IMR-90 (cell line): ENCODE results near the gene FAM53C. TPM values are rescaled to one million over a fixed set of nuclear protein-coding genes. Genes with fewer than 3 reads are reported as not detected.

Experiments used
- ATAC-seq: fragments of 200-7000 bp; cut with Tn5 transposase; 2 replicates; pipeline ENCODE4 v1.9.1; 2020; ENCODE audit warnings: low read depth, mild to moderate bottlenecking, moderate library complexity
- BruUV-seq: library from RNA; stranded (reverse); fragments of 400-500 nt; replicated peaks from 2 replicates; lab custom pipeline; 2021; lab: Mats Ljungman, UMichigan
- CTCF ChIA-PET: fragments of 300-600 bp; formaldehyde crosslinking; extraction: SDS; loops from one replicate; lab custom pipeline; 2021; ENCODE audit warnings: antibody characterized with exemption; lab: Yijun Ruan, JAX
- POLR2A ChIA-PET: fragments of 300-600 bp; sonication (Branson Sonifier 250); formaldehyde crosslinking; loops from one replicate; lab custom pipeline; 2022; ENCODE audit warnings: antibody characterized with exemption; ENCODE audit not compliant: unreplicated experiment; lab: Charles Lee
- DNase-seq: peaks from one replicate; pipeline ENCODE4 v3.0.0; 2013
- H2AFZ ChIP-seq: replicated peaks from 2 replicates; pipeline ENCODE3; 2013; ENCODE audit warnings: low read length, mild to moderate bottlenecking; ENCODE audit not compliant: poor library complexity
- H2AK5ac ChIP-seq: 2 replicates; pipeline ENCODE4 v1.6.1; 2013; ENCODE audit warnings: low read depth, low read length, inconsistent platforms
- H2AK9ac ChIP-seq: replicated peaks from 2 replicates; pipeline ENCODE3; 2013; ENCODE audit warnings: mild to moderate bottlenecking, low read depth, low read length, moderate library complexity; ENCODE audit not compliant: poor library complexity
- H2BK120ac ChIP-seq: 2 replicates; pipeline ENCODE4 v1.6.1; 2013; ENCODE audit warnings: low read depth, low read length, inconsistent platforms
- H2BK15ac ChIP-seq: 3 replicates; pipeline ENCODE4 v1.6.1; 2013; ENCODE audit warnings: low read depth, low read length, inconsistent platforms
- H2BK20ac ChIP-seq: 2 replicates; pipeline ENCODE4 v1.6.1; 2013; ENCODE audit warnings: low read depth, mild to moderate bottlenecking, inconsistent platforms, low read length, moderate library complexity
- H2BK5ac ChIP-seq: 2 replicates; pipeline ENCODE4 v1.6.1; 2013; ENCODE audit warnings: mild to moderate bottlenecking, low read depth, low read length, inconsistent platforms; ENCODE audit not compliant: poor library complexity, severe bottlenecking
- H3K14ac ChIP-seq: replicated peaks from 2 replicates; pipeline ENCODE4 v1.6.1; 2013; ENCODE audit warnings: low read depth, low read length, inconsistent platforms
- H3K18ac ChIP-seq: 2 replicates; pipeline ENCODE4 v1.6.1; 2013; ENCODE audit warnings: low read depth, low read length, control low read depth
- H3K23ac ChIP-seq: 2 replicates; pipeline ENCODE4 v1.6.1; 2013; ENCODE audit warnings: low read depth, low read length, inconsistent platforms
- H3K27ac ChIP-seq: 2 replicates; pipeline ENCODE4 v1.5.1; 2013; ENCODE audit warnings: mild to moderate bottlenecking, control low read depth, low read length; ENCODE audit not compliant: insufficient read depth
- H3K27me3 ChIP-seq: 2 replicates; pipeline ENCODE4 v1.6.1; 2013; ENCODE audit warnings: low read length; ENCODE audit not compliant: control insufficient read depth, insufficient read depth
- H3K36me3 ChIP-seq: 2 replicates; pipeline ENCODE4 v1.6.1; 2013; ENCODE audit warnings: low read length, mixed read lengths; ENCODE audit not compliant: control insufficient read depth, insufficient read depth
- H3K4ac ChIP-seq: 2 replicates; pipeline ENCODE4 v1.6.1; 2013; ENCODE audit warnings: low read depth, low read length, inconsistent platforms
- H3K4me1 ChIP-seq: 2 replicates; pipeline ENCODE4 v1.6.1; 2013; ENCODE audit warnings: low read length, mixed read lengths; ENCODE audit not compliant: control insufficient read depth, insufficient read depth
- H3K4me2 ChIP-seq: 2 replicates; pipeline ENCODE4 v1.6.1; 2013; ENCODE audit warnings: low read depth, mild to moderate bottlenecking, control low read depth, low read length, moderate library complexity
- H3K4me3 ChIP-seq: 2 replicates; pipeline ENCODE4 v1.5.1; 2013; ENCODE audit warnings: low read depth, mild to moderate bottlenecking, control low read depth, low read length, moderate library complexity; ENCODE audit not compliant: insufficient read depth
- H3K56ac ChIP-seq: 2 replicates; pipeline ENCODE4 v1.6.1; 2013; ENCODE audit warnings: low read length, inconsistent platforms; ENCODE audit not compliant: insufficient read depth; ENCODE audit errors: extremely low read depth
- H3K79me1 ChIP-seq, 2 experiments: 2 replicates each; pipeline ENCODE4 v1.6.1; 2013; ENCODE audit warnings: low read length in 2 of 2, inconsistent platforms in 1 of 2, low read depth in 1 of 2
- H3K9ac ChIP-seq: 2 replicates; pipeline ENCODE4 v1.6.1; 2013; ENCODE audit warnings: low read depth, low read length, control low read depth
- H3K9me1 ChIP-seq: 2 replicates; pipeline ENCODE4 v1.6.1; 2013; ENCODE audit warnings: low read length, inconsistent platforms; ENCODE audit not compliant: insufficient read depth
- H3K9me3 ChIP-seq: 2 replicates; pipeline ENCODE4 v1.6.1; 2013; ENCODE audit warnings: low read length; ENCODE audit not compliant: control insufficient read depth, insufficient read depth
- H4K20me1 ChIP-seq: 2 replicates; pipeline ENCODE4 v1.6.1; 2013; ENCODE audit warnings: low read length, inconsistent platforms; ENCODE audit not compliant: insufficient read depth
- H4K5ac ChIP-seq: 2 replicates; pipeline ENCODE4 v1.6.1; 2013; ENCODE audit warnings: mild to moderate bottlenecking, low read depth, low read length, control low read depth
- H4K8ac ChIP-seq, 2 experiments: 2 replicates each; pipeline ENCODE4 v1.6.1; 2013; ENCODE audit warnings: low read depth in 2 of 2, low read length in 2 of 2, control low read depth in 1 of 2, inconsistent platforms in 1 of 2
- H4K91ac ChIP-seq: 2 replicates; pipeline ENCODE4 v1.6.1; 2013; ENCODE audit warnings: low read depth, low read length, inconsistent platforms; ENCODE audit not compliant: insufficient read depth
- BHLHE40 ChIP-seq: fragments of 150-350 bp; IDR thresholded peaks from 2 replicates; pipeline ENCODE4 v1.6.1; 2016; ENCODE audit warnings: mild to moderate bottlenecking, low read depth, low read length
- CEBPB ChIP-seq: IDR thresholded peaks from 2 replicates; pipeline ENCODE4 v1.6.1; 2012; ENCODE audit warnings: low read depth, low read length, improper control_type of control experiment
- CHD1 ChIP-seq: IDR thresholded peaks from 2 replicates; pipeline ENCODE4 v1.6.1; 2012; ENCODE audit warnings: low read depth, low read length, improper control_type of control experiment
- ELK1 ChIP-seq: fragments of 150-350 bp; IDR thresholded peaks from 2 replicates; pipeline ENCODE4 v1.6.1; 2016; ENCODE audit warnings: low read depth, mild to moderate bottlenecking, low read length, moderate library complexity, borderline replicate concordance
- FOS ChIP-seq: fragments of 150-350 bp; IDR thresholded peaks from 2 replicates; pipeline ENCODE4 v1.6.1; 2016; ENCODE audit warnings: low read depth, low read length
- MAFK ChIP-seq: IDR thresholded peaks from 2 replicates; pipeline ENCODE4 v1.6.1; 2012; ENCODE audit warnings: low read depth, low read length, improper control_type of control experiment
- MAZ ChIP-seq: IDR thresholded peaks from 2 replicates; pipeline ENCODE4 v1.6.1; 2012; ENCODE audit warnings: low read depth, mild to moderate bottlenecking, low read length, improper control_type of control experiment, moderate library complexity, borderline replicate concordance
- MXI1 ChIP-seq: IDR thresholded peaks from 2 replicates; pipeline ENCODE4 v1.6.1; 2012; ENCODE audit warnings: low read depth, mild to moderate bottlenecking, low read length, moderate library complexity, borderline replicate concordance
- NFE2L2 ChIP-seq: fragments of 150-350 bp; IDR thresholded peaks from 2 replicates; pipeline ENCODE4 v1.6.1; 2016; ENCODE audit warnings: low read depth, mild to moderate bottlenecking, low read length
- POLR2A ChIP-seq: IDR thresholded peaks from 2 replicates; pipeline ENCODE4 v1.6.1; 2012; ENCODE audit warnings: mild to moderate bottlenecking, low read depth, low read length
- RAD21 ChIP-seq: IDR thresholded peaks from 2 replicates; pipeline ENCODE4 v1.6.1; 2012; ENCODE audit warnings: low read length, improper control_type of control experiment
- RCOR1 ChIP-seq: IDR thresholded peaks from 2 replicates; pipeline ENCODE4 v1.6.1; 2012; ENCODE audit warnings: mild to moderate bottlenecking, low read length, improper control_type of control experiment; ENCODE audit not compliant: insufficient replicate concordance
- RFX5 ChIP-seq: IDR thresholded peaks from 2 replicates; pipeline ENCODE4 v1.8.0; 2012; ENCODE audit warnings: low read depth, mild to moderate bottlenecking, low read length, moderate library complexity
- WGBS, 2 experiments: methylation state at CpG; one replicate each; pipeline versions ENCODE4 v1.1.5 to v1.1.7; 2013; ENCODE audit warnings: missing lambda C conversion rate in 2 of 2; ENCODE audit not compliant: insufficient read length in 1 of 2; ENCODE audit errors: extremely low coverage in 2 of 2; 5-methylcytosine and 5-hydroxymethylcytosine counted together
- dilution Hi-C: fragments of 300-500 bp; cut with HindIII; formaldehyde crosslinking; loops from one replicate; pipeline ENCODE4 v1.14.3; 2018; ENCODE audit warnings: low sequenced_read_pairs; ENCODE audit not compliant: unreplicated experiment
- in situ Hi-C: fragments of 300-500 bp; cut with MboI; formaldehyde crosslinking; loops from 3 replicates; pipeline ENCODE4 v1.14.3; 2019; ENCODE audit warnings: low sequenced_read_pairs, inconsistent platforms, mixed read lengths
- intact Hi-C: fragments of 100-400 bp; cut with micrococcal nuclease; formaldehyde crosslinking; loops from 2 replicates; pipeline ENCODE4 v1.10.0; 2022
- polyA plus RNA-seq, 3 experiments: library from polyadenylated mRNA; depleted of rRNA; stranded (reverse); fragments of >200 nt; gene quantifications; 2 replicates each; pipeline ENCODE4 v1.2.3, GENCODE V29; 2012; ENCODE audit warnings: low replicate concordance in 1 of 3
- total RNA-seq: library from RNA; depleted of rRNA; stranded (reverse); fragments of >200 nt; gene quantifications from 2 replicates; pipeline ENCODE4 v1.2.3, GENCODE V29; 2012
- TF ChIP-seq, protein P1 (sequence below): conservative IDR thresholded peaks from 2 replicates; pipeline ENCODE4 v1.5.1; 2012; ENCODE audit warnings: mild to moderate bottlenecking, low read depth, low read length, improper control_type of control experiment
- TF ChIP-seq, protein P2 (sequence below): fragments of 150-350 bp; IDR thresholded peaks from 2 replicates; pipeline ENCODE4 v1.6.1; 2017; ENCODE audit warnings: mild to moderate bottlenecking, antibody characterized with exemption, low read length, low read depth

FAM53C gene
- total and polyA plus RNA-seq, 2 of the 4 experiments (the other 2 are of a cell fraction): 21.5 to 25.6 TPM

- Histone ChIP-seq H2BK20ac (no peak overlapping the region), H3K4me3 (no peak overlapping the region), H3K23ac (no peak overlapping the region), H3K9me3 (no peaks in the 10 kb centered on the region), H3K9ac (no peak overlapping the region), H4K91ac (no peak overlapping the region), H3K9me1 (peaks cover 7% of the 10 kb centered on the region; the same call in 1 of the 2 replicates), H4K20me1 (peaks cover 49% of the 10 kb centered on the region), H2BK5ac (no peak overlapping the region), H3K18ac (no peak overlapping the region), H4K8ac (no peak overlapping the region), H2BK120ac (no peak overlapping the region), H3K36me3 (no peaks in the 10 kb centered on the region), H3K4me1 (0 out of 2 replicates have a peak, but pooled peaks cover 2% of the 10 kb centered on the region), H3K27ac (no peak overlapping the region), H3K4ac (no peak overlapping the region), H3K4me2 (no peak overlapping the region), H2BK15ac (no peak overlapping the region), H3K14ac (no peak overlapping the region), H3K56ac (no peak overlapping the region), H4K5ac (no peak overlapping the region), H2AFZ (no peak overlapping the region), H2AK9ac (no peak overlapping the region), H2AK5ac (no peak overlapping the region), H3K79me1 (peaks cover 19 to 42% of the 10 kb centered on the region in 2 experiments), H3K27me3 (no peaks in the 10 kb centered on the region)
- dilution Hi-C loops (no loop called here), intact Hi-C loops (no loop called here), in situ Hi-C loops (no loop called here)
- POLR2A ChIA-PET: no interaction called here
- no CpG with 5 or more reads among the region's 1 CpG for WGBS, 2 experiments
- no peak for DNase-seq
- no peak for ATAC-seq
- TF ChIP-seq, protein P1, sequence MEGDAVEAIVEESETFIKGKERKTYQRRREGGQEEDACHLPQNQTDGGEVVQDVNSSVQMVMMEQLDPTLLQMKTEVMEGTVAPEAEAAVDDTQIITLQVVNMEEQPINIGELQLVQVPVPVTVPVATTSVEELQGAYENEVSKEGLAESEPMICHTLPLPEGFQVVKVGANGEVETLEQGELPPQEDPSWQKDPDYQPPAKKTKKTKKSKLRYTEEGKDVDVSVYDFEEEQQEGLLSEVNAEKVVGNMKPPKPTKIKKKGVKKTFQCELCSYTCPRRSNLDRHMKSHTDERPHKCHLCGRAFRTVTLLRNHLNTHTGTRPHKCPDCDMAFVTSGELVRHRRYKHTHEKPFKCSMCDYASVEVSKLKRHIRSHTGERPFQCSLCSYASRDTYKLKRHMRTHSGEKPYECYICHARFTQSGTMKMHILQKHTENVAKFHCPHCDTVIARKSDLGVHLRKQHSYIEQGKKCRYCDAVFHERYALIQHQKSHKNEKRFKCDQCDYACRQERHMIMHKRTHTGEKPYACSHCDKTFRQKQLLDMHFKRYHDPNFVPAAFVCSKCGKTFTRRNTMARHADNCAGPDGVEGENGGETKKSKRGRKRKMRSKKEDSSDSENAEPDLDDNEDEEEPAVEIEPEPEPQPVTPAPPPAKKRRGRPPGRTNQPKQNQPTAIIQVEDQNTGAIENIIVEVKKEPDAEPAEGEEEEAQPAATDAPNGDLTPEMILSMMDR: no peak
- no peak for TF ChIP-seq CEBPB
- TF ChIP-seq BHLHE40: no peak
- TF ChIP-seq MAFK: no peak
- no peak for TF ChIP-seq RCOR1
- no peak for TF ChIP-seq RAD21
- TF ChIP-seq MAZ: no peak
- TF ChIP-seq, protein P2, sequence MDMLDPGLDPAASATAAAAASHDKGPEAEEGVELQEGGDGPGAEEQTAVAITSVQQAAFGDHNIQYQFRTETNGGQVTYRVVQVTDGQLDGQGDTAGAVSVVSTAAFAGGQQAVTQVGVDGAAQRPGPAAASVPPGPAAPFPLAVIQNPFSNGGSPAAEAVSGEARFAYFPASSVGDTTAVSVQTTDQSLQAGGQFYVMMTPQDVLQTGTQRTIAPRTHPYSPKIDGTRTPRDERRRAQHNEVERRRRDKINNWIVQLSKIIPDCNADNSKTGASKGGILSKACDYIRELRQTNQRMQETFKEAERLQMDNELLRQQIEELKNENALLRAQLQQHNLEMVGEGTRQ: no peak
- no peak for TF ChIP-seq FOS
- TF ChIP-seq MXI1: no peak
- TF ChIP-seq ELK1: no peak
- no peak for TF ChIP-seq NFE2L2
- no peak for TF ChIP-seq CHD1
- no peak for TF ChIP-seq RFX5
- no peak for TF ChIP-seq POLR2A
- BruUV-seq: no TSS peak
- CTCF ChIA-PET: no interaction called here
Measured at GRCh38 chr5:138364576-138364975, 26.5 kb downstream of the FAM53C start.
